HCT116 (cell line): ENCODE data around the gene NLRP1. TPM values are rescaled to one million over a fixed set of nuclear protein-coding genes. Genes with fewer than 3 reads are reported as not detected.

Experiments
- ATAC-seq: fragments of 200-7000 bp; cut with Tn5 transposase; 2 replicates; pipeline ENCODE4 v1.9.1; 2020; ENCODE audit warnings: mild to moderate bottlenecking, moderate library complexity
- BruUV-seq: library from RNA; stranded (reverse); fragments of 400-500 nt; replicated peaks from 2 replicates; lab custom pipeline; 2021; lab: Mats Ljungman, UMichigan
- CTCF ChIA-PET: fragments of 300-600 bp; sonication (Branson Sonifier 250); formaldehyde crosslinking; loops from one replicate; lab custom pipeline; 2021; ENCODE audit warnings: antibody characterized with exemption; lab: Charles Lee
- POLR2A ChIA-PET: fragments of 300-600, 350-600 bp; sonication (Branson Sonifier 250); formaldehyde crosslinking; loops from one replicate; lab custom pipeline; 2021; ENCODE audit warnings: antibody characterized with exemption; lab: Charles Lee
- RAD21 ChIA-PET, 2 experiments: fragments of 300-600 bp; sonication (Branson Sonifier 250); formaldehyde crosslinking; loops; one replicate each; lab custom pipeline; 2023; ENCODE audit warnings: low total read pairs in 2 of 2; ENCODE audit not compliant: uncharacterized antibody in 2 of 2, unreplicated experiment in 2 of 2, low non-redundant PET in 1 of 2; lab: Charles Lee
- DNase-seq: peaks from one replicate; pipeline ENCODE4 v3.0.0-alpha.2; 2010; ENCODE audit warnings: low read depth, low spot score
- H2AFZ ChIP-seq: fragments of 200-600 bp; shearing (Covaris generic), sonication (generic); 2 replicates; pipeline ENCODE4 v1.6.1; 2017; ENCODE audit warnings: low read depth, mixed run types, mixed read lengths, antibody characterized with exemption, low read length; ENCODE audit not compliant: poor library complexity, severe bottlenecking
- H3K27ac ChIP-seq: 2 replicates; pipeline ENCODE4 v1.5.1; 2012; ENCODE audit warnings: low read depth, low read length
- H3K27me3 ChIP-seq: fragments of 200-600 bp; sonication (generic); 2 replicates; pipeline ENCODE4 v1.6.1; 2016; ENCODE audit warnings: mixed run types, low read length, mixed read lengths; ENCODE audit not compliant: insufficient read depth
- H3K36me3 ChIP-seq, 2 experiments: fragments of 200-500 bp in 1 of 2; fragments of 200-600 bp in 1 of 2; sonication (Bioruptor generic) in 1 of 2; sonication (generic) in 1 of 2; 2 replicates each; pipeline versions ENCODE4 v1.5.1 to v1.6.1; 2014 to 2016; ENCODE audit warnings: low read length in 2 of 2, inconsistent platforms in 1 of 2, mixed read lengths in 1 of 2, mixed run types in 1 of 2; ENCODE audit not compliant: insufficient read depth in 2 of 2, control insufficient read depth in 1 of 2
- H3K4me1 ChIP-seq, 2 experiments: fragments of 200-600 bp in 1 of 2; sonication (generic) in 1 of 2; 2 replicates each; pipeline versions ENCODE4 v1.5.1 to v1.6.1; 2012 to 2017; ENCODE audit warnings: low read length in 2 of 2, inconsistent platforms in 1 of 2, mild to moderate bottlenecking in 1 of 2, mixed read lengths in 1 of 2, mixed run types in 1 of 2, moderate library complexity in 1 of 2; ENCODE audit not compliant: insufficient read depth in 2 of 2, control insufficient read depth in 1 of 2
- H3K4me2 ChIP-seq: fragments of 200-600 bp; sonication (generic); 2 replicates; pipeline ENCODE4 v1.6.1; 2017; ENCODE audit warnings: mixed run types, low read length, mixed read lengths
- H3K4me3 ChIP-seq, 2 experiments: fragments of 200-600 bp in 1 of 2; sonication (generic) in 1 of 2; replicated peaks in 1 of 2; 2 replicates each; pipeline ENCODE4 v1.5.1; 2011 to 2016; ENCODE audit warnings: low read length in 2 of 2, control low read depth in 1 of 2, low read depth in 1 of 2, mild to moderate bottlenecking in 1 of 2, mixed read lengths in 1 of 2, mixed run types in 1 of 2
- H3K79me2 ChIP-seq: fragments of 200-600 bp; sonication (generic); 2 replicates; pipeline ENCODE4 v1.6.1; 2017; ENCODE audit warnings: mild to moderate bottlenecking, mixed run types, low read length, moderate library complexity, mixed read lengths; ENCODE audit not compliant: insufficient read depth
- H3K9ac ChIP-seq: fragments of 200-600 bp; sonication (generic); 2 replicates; pipeline ENCODE4 v1.6.1; 2016; ENCODE audit warnings: low read length, mixed read lengths
- H3K9me2 ChIP-seq: fragments of 200-600 bp; sonication (generic), shearing (Covaris generic); 2 replicates; pipeline ENCODE4 v1.6.1; 2017; ENCODE audit warnings: mixed run types, mild to moderate bottlenecking, moderate library complexity; ENCODE audit not compliant: insufficient read depth
- H3K9me3 ChIP-seq, 2 experiments: fragments of 200-500 bp in 1 of 2; fragments of 200-600 bp in 1 of 2; sonication (Bioruptor generic) in 1 of 2; sonication (generic) in 1 of 2; 2 replicates each; pipeline ENCODE4 v1.6.1; 2014 to 2017; ENCODE audit warnings: low read length in 2 of 2, mixed read lengths in 2 of 2, inconsistent platforms in 1 of 2, low read depth in 1 of 2, mild to moderate bottlenecking in 1 of 2, mixed run types in 1 of 2, moderate library complexity in 1 of 2; ENCODE audit not compliant: control insufficient read depth in 1 of 2, insufficient read depth in 1 of 2
- H4K20me1 ChIP-seq: fragments of 200-600 bp; sonication (generic), shearing (Covaris generic); 2 replicates; pipeline ENCODE4 v1.6.1; 2017; ENCODE audit warnings: mixed run types, mild to moderate bottlenecking, moderate library complexity; ENCODE audit not compliant: insufficient read depth
- ATF3 ChIP-seq: IDR thresholded peaks from 2 replicates; pipeline ENCODE4 v1.6.1; 2012
- CBX3 ChIP-seq: IDR thresholded peaks from 2 replicates; pipeline ENCODE4 v1.6.1; 2012; ENCODE audit warnings: low read depth
- CEBPB ChIP-seq: IDR thresholded peaks from 2 replicates; pipeline ENCODE4 v1.6.1; 2012; ENCODE audit warnings: low read depth
- EGR1 ChIP-seq: IDR thresholded peaks from 2 replicates; pipeline ENCODE4 v1.6.1; 2012; ENCODE audit warnings: low read depth
- ELF1 ChIP-seq: IDR thresholded peaks from 2 replicates; pipeline ENCODE4 v1.6.1; 2012; ENCODE audit warnings: low read depth, borderline replicate concordance
- EZH2phosphoT487 ChIP-seq: fragments of 200-600 bp; IDR thresholded peaks from 2 replicates; pipeline ENCODE4 v1.6.1; 2018; ENCODE audit warnings: antibody characterized with exemption, borderline replicate concordance
- FOSL1 ChIP-seq: IDR thresholded peaks from 2 replicates; pipeline ENCODE4 v1.6.1; 2012; ENCODE audit warnings: low read depth
- JUND ChIP-seq: IDR thresholded peaks from 2 replicates; pipeline ENCODE4 v1.6.1; 2012
- POLR2A ChIP-seq: IDR thresholded peaks from 2 replicates; pipeline ENCODE4 v1.7.0; 2011; ENCODE audit warnings: borderline replicate concordance; ENCODE audit not compliant: insufficient read depth, insufficient read length; ENCODE audit errors: extremely low read depth
- POLR2AphosphoS5 ChIP-seq: IDR thresholded peaks from 2 replicates; pipeline ENCODE4 v1.6.1; 2011; ENCODE audit warnings: mild to moderate bottlenecking, low read depth, low read length, moderate library complexity
- REST ChIP-seq: IDR thresholded peaks from 2 replicates; pipeline ENCODE4 v1.6.1; 2012; ENCODE audit warnings: low read depth
- SIN3A ChIP-seq: IDR thresholded peaks from 2 replicates; pipeline ENCODE4 v1.6.1; 2012; ENCODE audit warnings: low read depth
- SP1 ChIP-seq: IDR thresholded peaks from 2 replicates; pipeline ENCODE4 v1.6.1; 2012; ENCODE audit warnings: low read depth
- SRF ChIP-seq: IDR thresholded peaks from 2 replicates; pipeline ENCODE4 v1.6.1; 2012; ENCODE audit warnings: low read depth
- YY1 ChIP-seq: IDR thresholded peaks from 2 replicates; pipeline ENCODE4 v1.6.1; 2011; ENCODE audit warnings: low read length, low read depth, moderate library complexity, mild to moderate bottlenecking; ENCODE audit not compliant: insufficient replicate concordance; ENCODE audit errors: extremely low read depth
- ZBTB33 ChIP-seq: IDR thresholded peaks from 2 replicates; pipeline ENCODE4 v1.6.1; 2011; ENCODE audit warnings: mild to moderate bottlenecking, low read length, moderate library complexity; ENCODE audit not compliant: insufficient replicate concordance; ENCODE audit errors: extremely low read depth
- ZFX ChIP-seq: fragments of 450-650 bp; IDR thresholded peaks from 2 replicates; pipeline ENCODE4 v1.6.1; 2017
- intact Hi-C: fragments of 100-400 bp; cut with micrococcal nuclease; formaldehyde crosslinking; loops from 2 replicates; pipeline ENCODE4 v1.10.0; 2022
- total RNA-seq: library from RNA; stranded (reverse); gene quantifications from one replicate; pipeline ENCODE4 v1.2.1, GENCODE V29; 2021; ENCODE audit not compliant: unreplicated experiment

NLRP1 gene
- total RNA-seq, 1 experiment from 2014 or later: 7.2 TPM

GRCh38 chr17:5582209-5583185 lies 1.8 kb downstream of the NLRP1 start (continued):
- TF ChIP-seq SIN3A: no peak
- no peak for TF ChIP-seq EGR1
- no peak for TF ChIP-seq ZFX
- no peak for TF ChIP-seq EZH2phosphoT487
- no peak for TF ChIP-seq POLR2AphosphoS5
- no peak for TF ChIP-seq ELF1
- no peak for TF ChIP-seq FOSL1
- TF ChIP-seq, all 23 proteins: peak for 0

GRCh38 chr17:5581655-5582054 lies 2.7 kb downstream of the NLRP1 start:
- CTCF ChIA-PET: no interaction called here
- RAD21 ChIA-PET: no interaction called here
- Histone ChIP-seq H3K4me2 (no peak overlapping the region), H3K27ac (no peak overlapping the region), H3K79me2 (no peaks in the 10 kb centered on the region), H3K27me3 (no peaks in the 10 kb centered on the region), H3K9ac (no peak overlapping the region), H3K4me3 (no peak overlapping the region), H3K4me1 (peaks cover 10 to 26% of the 10 kb centered on the region in 2 experiments), H4K20me1 (no peaks in the 10 kb centered on the region), H2AFZ (no peak overlapping the region), H3K9me3 (no peaks in the 10 kb centered on the region), H3K36me3 (no peaks in the 10 kb centered on the region), H3K9me2 (no peaks in the 10 kb centered on the region)
- TF ChIP-seq FOSL1 (no peak), YY1 (no peak), POLR2A (no peak), JUND (no peak), ELF1 (no peak), SRF (no peak), ATF3 (no peak), ZBTB33 (no peak), REST (no peak), POLR2AphosphoS5 (no peak), SP1 (no peak), CBX3 (no peak), CEBPB (no peak)
- POLR2A ChIA-PET: no interaction called here
- intact Hi-C loops: loop anchor here (10.0 kb wide), 1 partner anchor 1063 kb away; the partner anchor contains the start of genes KIAA0753 and TXNDC17
- DNase-seq (no peak), ATAC-seq (no peak)
- no TSS peak for BruUV-seq
